RWPE1 (cell line): Measurements from ENCODE around the gene ABCC11.

Experiments used
- CTCF ChIA-PET: fragments of 350-600 bp; sonication (Branson Sonifier 250); formaldehyde crosslinking; extraction: SDS; loops from one replicate; lab custom pipeline; 2021; lab: Yijun Ruan, JAX
- POLR2A ChIA-PET: fragments of 400-600 bp; formaldehyde crosslinking; extraction: SDS; loops from one replicate; lab custom pipeline; 2020; ENCODE audit warnings: antibody characterized with exemption; ENCODE audit not compliant: low non-redundant PET; lab: Yijun Ruan, JAX
- DNase-seq: peaks from one replicate; pipeline ENCODE4 v3.0.0; 2012; ENCODE audit warnings: low spot score
- H3K27ac ChIP-seq: fragments of 450-650 bp; 2 replicates; pipeline ENCODE4 v1.5.1; 2017
- CTCF ChIP-seq: fragments of 450-650 bp; conservative IDR thresholded peaks from 2 replicates; pipeline ENCODE4 v1.5.1; 2017; ENCODE audit warnings: low read depth, mild to moderate bottlenecking

The ABCC11 gene

GRCh38 chr16:48217708-48218107 lies 29.6 kb downstream of the ABCC11 start:
- CTCF ChIA-PET, result interaction anchor here (0.6 kb wide), 1 partner anchor 45 kb away, joined by 3 read pairs; no protein-coding TSS in a partner anchor
- POLR2A ChIA-PET, result no interaction called here
- no peak for DNase-seq
- no peak for TF ChIP-seq CTCF
- H3K27ac ChIP-seq, result no peak overlapping the region

GRCh38 chr16:48215738-48216137 lies 31.6 kb downstream of the ABCC11 start:
- POLR2A ChIA-PET, result no interaction called here
- no peak overlapping the region for H3K27ac ChIP-seq
- CTCF ChIA-PET, result interaction anchor here (0.6 kb wide), 1 partner anchor 323 kb away, joined by 3 read pairs; no protein-coding TSS in a partner anchor
- TF ChIP-seq CTCF, result no peak
- DNase-seq, result no peak

GRCh38 chr16:48212033-48212432 lies 35.3 kb downstream of the ABCC11 start:
- ChIA-PET POLR2A (no interaction called here), CTCF (interaction anchor here (0.5 kb wide), 1 partner anchor 59 kb away, joined by 3 read pairs; no protein-coding TSS in a partner anchor)
- no peak overlapping the region for H3K27ac ChIP-seq
- TF ChIP-seq CTCF, result no peak
- DNase-seq, result no peak

- CTCF ChIA-PET, result no interaction called here
- DNase-seq, result no peak
- POLR2A ChIA-PET, result no interaction called here
- TF ChIP-seq CTCF, result no peak
- H3K27ac ChIP-seq, result no peak overlapping the region
Observed at GRCh38 chr16:48210747-48211146, 36.6 kb downstream of the ABCC11 start.

- DNase-seq, result peak; percentile 37
- no peak for TF ChIP-seq CTCF
- H3K27ac ChIP-seq, result no peak overlapping the region
- POLR2A ChIA-PET, result no interaction called here
- CTCF ChIA-PET, result interaction anchor here (0.5 kb wide), 1 partner anchor 231 kb away, joined by 4 read pairs; no protein-coding TSS in a partner anchor
Observed at GRCh38 chr16:48206594-48207242, 40.6 kb downstream of the ABCC11 start.

- ChIA-PET CTCF (no interaction called here), POLR2A (no interaction called here)
- no peak overlapping the region for H3K27ac ChIP-seq
- TF ChIP-seq CTCF, result no peak
- DNase-seq, result no peak
Observed at GRCh38 chr16:48204825-48205151, 42.6 kb downstream of the ABCC11 start.
